Measurements from ENCODE around the gene OPN1MW2.
"Not testable (repeated sequence)": the region's sequence is repeated elsewhere in the genome, so short reads cannot be mapped to it uniquely, and the experiment has no call there.

The OPN1MW2 gene

DNA sequence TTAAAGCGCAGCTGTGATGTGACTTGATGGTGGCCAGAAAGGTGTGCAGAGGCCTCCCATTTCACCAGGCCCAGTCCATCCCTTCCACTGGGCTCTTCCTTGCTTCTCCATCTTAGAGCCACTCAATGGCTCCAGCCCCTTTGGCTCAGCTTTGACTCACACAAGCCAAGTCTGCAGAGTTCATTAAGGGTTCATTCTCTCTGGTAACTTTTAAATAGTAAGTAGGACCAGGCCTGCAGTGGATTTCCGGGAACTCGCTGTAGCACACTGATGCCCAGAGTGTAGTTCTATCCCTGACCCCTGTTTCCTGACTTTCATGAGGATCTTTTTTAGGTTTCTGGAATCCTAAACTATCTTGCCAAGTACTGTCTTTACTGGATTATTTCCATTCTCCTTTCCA, 49.7 kb downstream of the OPN1MW2 start:
- not testable (repeated sequence) for H3K79me2 ChIP-seq; H3K4me1 ChIP-seq; H3K27ac ChIP-seq; H3K9me3 ChIP-seq (ENCODE audit: control insufficient read depth, low read length); H3K9ac ChIP-seq; H3K4me3 ChIP-seq (ENCODE audit: low read depth, low read length); H3K36me3 ChIP-seq (ENCODE audit: control insufficient read depth, insufficient read depth, low read length); H3K4me2 ChIP-seq (ENCODE audit: low read length); H3K27me3 ChIP-seq (ENCODE audit: control insufficient read depth, insufficient read depth, low read length); H2AFZ ChIP-seq

All from parathyroid adenoma (tissue), 2 donors.